PFSK-1 (cell line): ENCODE measurements around the gene COL4A2.

Source experiments
- FOXP2 ChIP-seq: optimal IDR thresholded peaks from 2 replicates; pipeline ENCODE3; 2011; ENCODE audit warnings: borderline replicate concordance, control low read depth, inconsistent platforms; ENCODE audit not compliant: insufficient read depth; ENCODE audit errors: extremely low read length, extremely low read depth
- POLR2AphosphoS5 ChIP-seq: IDR thresholded peaks from 2 replicates; pipeline ENCODE4 v1.6.1; 2012; ENCODE audit warnings: low read depth, mild to moderate bottlenecking, control low read depth, low read length, moderate library complexity
- SIN3A ChIP-seq: IDR thresholded peaks from 2 replicates; pipeline ENCODE4 v1.6.1; 2012; ENCODE audit warnings: mild to moderate bottlenecking, low read length, moderate library complexity, borderline replicate concordance; ENCODE audit not compliant: insufficient read depth
- TAF1 ChIP-seq: IDR thresholded peaks from 2 replicates; pipeline ENCODE4 v1.6.1; 2012; ENCODE audit warnings: low read length, control low read depth, borderline replicate concordance; ENCODE audit not compliant: insufficient read depth
- TF ChIP-seq, protein P1 (sequence below), 2 experiments: IDR thresholded peaks; 2 replicates each; pipeline versions ENCODE4 v1.6.1 to v1.8.0; 2011 to 2012; ENCODE audit warnings: low read depth in 2 of 2, low read length in 2 of 2, control low read depth in 1 of 2, inconsistent platforms in 1 of 2, mild to moderate bottlenecking in 1 of 2, moderate library complexity in 1 of 2; ENCODE audit not compliant: insufficient read depth in 1 of 2

The COL4A2 gene

DNA sequence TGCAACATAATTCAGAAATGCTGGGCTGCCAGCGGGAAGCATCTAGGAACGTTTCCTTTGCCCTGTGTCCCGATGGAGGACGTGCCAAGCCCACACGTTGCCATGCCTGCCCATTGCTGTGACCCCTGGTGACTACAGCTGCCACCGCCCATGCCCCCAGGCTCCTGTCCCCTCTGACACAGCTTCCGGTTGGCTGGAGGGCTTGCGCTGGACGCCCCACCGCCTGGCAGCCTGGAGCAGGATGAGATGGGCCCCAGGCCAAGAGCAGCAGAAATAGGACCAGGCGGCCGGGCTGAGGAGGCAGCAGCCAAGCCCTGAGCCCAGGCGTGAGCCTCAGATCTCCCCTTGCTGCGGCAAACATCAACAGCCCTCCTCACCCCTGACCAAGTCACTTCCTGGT lies 125.9 kb downstream of the COL4A2 start:
- TF ChIP-seq FOXP2 (no peak), POLR2AphosphoS5 (no peak), SIN3A (no peak), TAF1 (no peak)
- TF ChIP-seq, protein P1, sequence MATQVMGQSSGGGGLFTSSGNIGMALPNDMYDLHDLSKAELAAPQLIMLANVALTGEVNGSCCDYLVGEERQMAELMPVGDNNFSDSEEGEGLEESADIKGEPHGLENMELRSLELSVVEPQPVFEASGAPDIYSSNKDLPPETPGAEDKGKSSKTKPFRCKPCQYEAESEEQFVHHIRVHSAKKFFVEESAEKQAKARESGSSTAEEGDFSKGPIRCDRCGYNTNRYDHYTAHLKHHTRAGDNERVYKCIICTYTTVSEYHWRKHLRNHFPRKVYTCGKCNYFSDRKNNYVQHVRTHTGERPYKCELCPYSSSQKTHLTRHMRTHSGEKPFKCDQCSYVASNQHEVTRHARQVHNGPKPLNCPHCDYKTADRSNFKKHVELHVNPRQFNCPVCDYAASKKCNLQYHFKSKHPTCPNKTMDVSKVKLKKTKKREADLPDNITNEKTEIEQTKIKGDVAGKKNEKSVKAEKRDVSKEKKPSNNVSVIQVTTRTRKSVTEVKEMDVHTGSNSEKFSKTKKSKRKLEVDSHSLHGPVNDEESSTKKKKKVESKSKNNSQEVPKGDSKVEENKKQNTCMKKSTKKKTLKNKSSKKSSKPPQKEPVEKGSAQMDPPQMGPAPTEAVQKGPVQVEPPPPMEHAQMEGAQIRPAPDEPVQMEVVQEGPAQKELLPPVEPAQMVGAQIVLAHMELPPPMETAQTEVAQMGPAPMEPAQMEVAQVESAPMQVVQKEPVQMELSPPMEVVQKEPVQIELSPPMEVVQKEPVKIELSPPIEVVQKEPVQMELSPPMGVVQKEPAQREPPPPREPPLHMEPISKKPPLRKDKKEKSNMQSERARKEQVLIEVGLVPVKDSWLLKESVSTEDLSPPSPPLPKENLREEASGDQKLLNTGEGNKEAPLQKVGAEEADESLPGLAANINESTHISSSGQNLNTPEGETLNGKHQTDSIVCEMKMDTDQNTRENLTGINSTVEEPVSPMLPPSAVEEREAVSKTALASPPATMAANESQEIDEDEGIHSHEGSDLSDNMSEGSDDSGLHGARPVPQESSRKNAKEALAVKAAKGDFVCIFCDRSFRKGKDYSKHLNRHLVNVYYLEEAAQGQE (IDR thresholded peaks at IDR 0.05; ENCODE audit: insufficient read depth in 1 of 2, low read depth in 2 of 2, low read length in 2 of 2), result no peak

- TF ChIP-seq TAF1, result no peak
- TF ChIP-seq SIN3A, result no peak
- no peak for TF ChIP-seq POLR2AphosphoS5
- TF ChIP-seq, protein P1 (IDR thresholded peaks at IDR 0.05; ENCODE audit: insufficient read depth in 1 of 2, low read depth in 2 of 2, low read length in 2 of 2), result no peak
Observed at GRCh38 chr13:110434629-110435028, 127.5 kb downstream of the COL4A2 start.

DNA sequence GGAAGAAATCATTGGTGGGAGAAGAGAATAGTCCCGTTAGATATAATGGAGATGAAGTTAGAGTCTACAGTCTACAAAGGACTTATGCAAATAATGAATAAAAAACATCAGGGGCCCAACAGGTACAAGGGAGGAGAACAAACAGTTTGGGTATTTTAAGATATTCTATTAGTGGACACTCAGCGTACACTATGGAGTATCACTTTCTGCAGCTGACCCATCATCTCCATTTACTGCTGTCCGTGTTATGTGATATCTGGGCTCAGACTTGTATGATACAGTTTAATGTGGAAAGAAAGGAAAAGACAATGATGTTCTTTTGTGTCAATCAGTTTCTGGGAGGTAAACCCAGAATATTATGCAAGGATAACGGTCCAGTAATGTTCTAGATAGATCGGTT lies 128.2 kb downstream of the COL4A2 start:
- TF ChIP-seq SIN3A (no peak), TAF1 (no peak), FOXP2 (no peak), POLR2AphosphoS5 (no peak)
- TF ChIP-seq, protein P1 (IDR thresholded peaks at IDR 0.05; ENCODE audit: insufficient read depth in 1 of 2, low read depth in 2 of 2, low read length in 2 of 2), result no peak

- TF ChIP-seq POLR2AphosphoS5 (no peak), FOXP2 (no peak), SIN3A (no peak), TAF1 (no peak)
- TF ChIP-seq, protein P1 (IDR thresholded peaks at IDR 0.05; ENCODE audit: insufficient read depth in 1 of 2, low read depth in 2 of 2, low read length in 2 of 2), result no peak
Observed at GRCh38 chr13:110436276-110436675, 129.2 kb downstream of the COL4A2 start.

DNA sequence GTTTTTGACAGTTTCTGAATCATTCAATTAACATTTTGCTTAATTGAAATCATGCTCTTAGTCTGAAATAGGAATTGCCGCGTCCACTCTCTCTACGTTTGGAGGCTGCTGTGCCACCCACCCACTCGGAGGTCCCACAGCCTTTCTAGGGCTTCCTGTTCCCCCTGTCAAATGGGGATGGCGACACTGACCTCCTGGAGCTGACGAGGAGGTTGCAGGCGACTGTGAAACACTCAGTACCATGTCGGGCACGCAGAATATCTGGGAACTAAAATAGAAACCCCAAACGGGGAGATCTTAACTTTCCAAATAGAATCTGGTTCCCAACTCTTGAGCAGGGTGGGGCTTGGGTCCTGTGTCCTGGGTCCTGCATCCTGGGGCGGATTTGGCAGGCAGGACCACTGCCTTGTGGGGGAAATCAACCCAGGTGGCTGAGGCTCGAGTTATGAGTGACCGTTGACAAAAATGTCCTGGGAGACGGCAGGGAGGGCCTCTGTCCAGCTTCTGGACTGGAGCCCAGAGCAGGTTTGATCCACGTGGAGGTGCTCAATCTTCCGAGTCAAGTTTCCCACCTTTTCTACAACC lies 129.8 kb downstream of the COL4A2 start:
- TF ChIP-seq FOXP2 (no peak), TAF1 (no peak)
